Fibroblast of skin of right quadriceps (primary cell): ENCODE measurements around the gene B4GALNT3.

ENCODE experiments used
- DNase-seq: peaks from one replicate; pipeline ENCODE4 v3.0.0-alpha.2; 2013

B4GALNT3 gene

DNA sequence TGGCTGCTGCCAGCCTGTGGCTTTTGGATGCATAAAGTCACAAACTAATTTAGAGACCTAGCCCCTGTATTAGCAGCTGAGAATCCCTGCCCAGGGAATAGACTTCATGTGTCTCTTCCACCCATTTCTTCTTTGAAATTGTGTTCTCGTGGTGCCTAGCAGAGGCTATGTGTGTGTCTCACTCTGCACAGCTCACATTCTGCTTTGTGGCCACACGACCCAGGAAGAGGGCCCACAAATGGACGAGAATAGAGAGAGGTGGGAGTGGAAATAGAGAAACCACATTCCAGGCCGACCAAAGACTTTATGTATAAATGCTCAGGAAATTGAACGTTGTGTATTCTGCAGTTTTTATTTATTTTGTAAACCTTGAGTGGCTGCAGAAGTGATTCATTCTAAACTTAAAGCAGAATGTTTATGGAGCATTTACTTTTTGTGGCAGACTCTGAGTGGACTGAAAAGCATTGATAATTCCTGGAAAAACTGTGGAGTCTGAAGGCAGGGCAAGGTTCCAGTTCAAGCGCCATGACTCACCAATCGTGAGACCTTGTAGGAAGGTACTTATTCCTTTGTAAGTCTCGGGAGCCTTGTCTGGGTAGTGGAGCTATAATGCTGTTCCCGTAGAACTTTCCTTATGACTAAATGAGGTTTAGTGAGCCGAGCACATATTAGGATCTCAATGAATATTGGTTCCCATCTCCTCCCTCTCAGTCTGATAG, 9.1 kb downstream of the B4GALNT3 start:
- DNase-seq = peak; percentile 53

- DNase-seq = no peak
These were observed 10.4 kb downstream of the B4GALNT3 start for GRCh38 chr12:470133-470532.

DNA sequence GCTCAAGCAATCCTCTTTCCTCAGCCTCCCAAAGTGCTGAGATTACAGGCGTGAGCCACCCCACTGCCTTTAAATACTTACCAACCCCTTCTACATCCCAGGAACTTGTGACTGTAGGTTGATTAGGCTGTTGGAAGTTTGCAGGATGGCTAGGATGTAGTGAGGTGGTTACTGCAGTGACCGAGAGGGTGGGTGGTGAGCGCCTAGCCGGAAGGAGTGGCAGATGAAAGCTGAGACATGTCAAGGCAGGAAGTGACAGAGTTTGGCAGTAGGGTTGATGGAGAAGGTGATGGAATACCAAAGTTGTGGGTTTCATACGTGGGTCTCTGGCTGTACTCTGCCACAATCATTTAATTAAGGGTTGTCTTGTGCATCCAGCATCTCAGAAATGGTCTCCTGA, 13.5 kb downstream of the B4GALNT3 start:
- no peak for DNase-seq

- peak; percentile 44 for DNase-seq
These were observed 14.3 kb downstream of the B4GALNT3 start for GRCh38 chr12:473863-474577.

GRCh38 chr12:475286-475685, 15.5 kb downstream of the B4GALNT3 start:
- no peak for DNase-seq

DNA sequence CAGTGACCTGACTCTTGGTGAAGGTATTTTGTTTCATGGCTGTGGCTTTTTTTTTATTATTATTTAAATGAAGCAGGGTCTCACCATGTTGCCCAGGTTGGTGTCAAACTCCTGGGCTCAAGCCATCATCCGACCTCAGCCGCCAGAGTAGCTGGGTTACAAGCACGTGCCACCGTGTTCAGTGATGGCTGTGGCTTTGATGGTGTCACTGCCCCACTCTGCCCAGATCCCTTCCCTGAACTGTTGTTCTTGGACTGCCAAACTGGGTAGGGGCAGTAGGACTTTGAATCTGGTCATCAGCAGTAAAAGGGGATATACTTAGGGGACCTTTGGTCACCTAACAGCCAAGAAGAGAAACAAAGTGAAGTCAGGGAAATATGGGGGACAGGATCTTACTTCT, 19.4 kb downstream of the B4GALNT3 start:
- DNase-seq = no peak

- peak; percentile 69 for DNase-seq
These were observed 21.4 kb downstream of the B4GALNT3 start for GRCh38 chr12:480831-481816.

- no peak for DNase-seq
These were observed 22.3 kb downstream of the B4GALNT3 start for GRCh38 chr12:482061-482460.

- no peak for DNase-seq
These were observed 24.4 kb downstream of the B4GALNT3 start for GRCh38 chr12:484096-484495.

DNA sequence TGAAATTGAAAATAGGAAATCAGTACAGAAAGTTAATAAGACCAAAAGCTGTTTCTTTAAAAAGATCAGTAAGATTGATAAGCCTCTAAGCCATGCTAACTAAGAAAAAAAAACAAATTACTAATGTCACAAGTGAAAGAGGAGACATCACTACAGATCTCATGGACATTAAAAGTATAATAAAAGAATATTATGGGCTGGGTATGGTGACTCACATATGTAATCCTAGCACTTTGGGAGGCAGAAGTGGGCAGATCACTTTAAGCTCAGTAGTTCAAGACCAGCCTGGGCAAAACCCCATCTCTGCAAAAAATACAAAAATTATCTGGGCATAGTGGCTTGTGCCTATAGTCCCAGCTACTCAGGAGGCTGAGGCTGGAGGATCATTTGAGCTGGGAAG, 30.5 kb downstream of the B4GALNT3 start:
- DNase-seq = no peak

DNA sequence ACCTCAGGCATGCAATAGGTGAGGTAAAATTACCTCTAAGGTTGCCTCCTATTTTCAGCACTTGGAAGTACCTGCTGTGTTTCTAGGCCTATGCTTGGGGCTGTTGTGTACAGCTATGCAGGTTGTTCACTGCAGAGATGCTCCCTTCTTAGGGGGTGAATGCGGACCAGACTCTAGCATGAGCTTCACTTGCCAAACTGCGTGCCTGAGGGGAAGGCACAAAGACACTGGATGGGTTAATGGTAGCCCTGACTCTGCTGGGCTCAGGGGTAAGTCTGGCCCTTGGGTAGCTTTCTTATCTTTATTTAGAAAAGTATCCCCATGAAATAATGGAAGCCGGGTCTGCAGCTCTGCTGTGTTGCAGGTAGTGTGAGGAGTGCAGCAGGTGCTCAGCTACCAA, 35.7 kb downstream of the B4GALNT3 start:
- no peak for DNase-seq

- no peak for DNase-seq
These were observed 37.0 kb downstream of the B4GALNT3 start for GRCh38 chr12:496736-497135.

- no peak for DNase-seq
These were observed 37.9 kb downstream of the B4GALNT3 start for GRCh38 chr12:497501-498160.

- no peak for DNase-seq
These were observed 40.2 kb downstream of the B4GALNT3 start for GRCh38 chr12:499837-500458.

GRCh38 chr12:501722-502447, 42.1 kb downstream of the B4GALNT3 start:
- DNase-seq = no peak

DNA sequence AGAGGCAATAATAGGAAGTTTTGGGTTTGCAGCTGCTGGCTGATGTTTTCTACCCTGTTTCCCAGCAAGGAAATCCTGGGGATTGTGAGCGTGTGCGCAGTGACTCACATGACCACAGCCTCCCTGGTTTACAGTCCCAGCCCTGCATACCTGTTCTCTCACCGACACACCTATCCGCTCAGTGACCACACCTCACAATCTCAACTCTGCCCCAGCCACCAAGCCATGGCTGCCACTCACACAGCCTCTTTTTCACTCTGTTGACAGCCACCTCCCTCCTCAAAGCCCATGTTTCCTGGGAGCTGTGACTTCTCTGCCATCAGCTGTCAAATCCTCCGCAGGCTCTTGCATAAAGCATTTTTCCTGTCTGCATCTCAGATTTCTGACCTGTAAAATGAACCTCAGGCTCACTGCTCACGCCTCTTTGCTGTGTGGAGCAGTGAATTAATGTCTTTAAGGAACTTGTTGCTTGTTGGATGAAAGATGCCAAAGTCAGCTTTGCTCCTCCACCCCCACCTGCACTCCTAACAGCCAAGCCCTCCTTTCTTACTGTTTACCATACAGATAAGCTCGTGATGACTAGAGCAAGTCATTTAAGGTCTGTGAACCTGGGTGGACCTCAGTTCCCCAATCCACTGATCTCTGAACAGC, 43.5 kb downstream of the B4GALNT3 start:
- DNase-seq = no peak

- no peak for DNase-seq
These were observed 45.5 kb downstream of the B4GALNT3 start for GRCh38 chr12:505221-505620.

GRCh38 chr12:507391-507796, 47.7 kb downstream of the B4GALNT3 start:
- no peak for DNase-seq

GRCh38 chr12:508145-508544, 48.4 kb downstream of the B4GALNT3 start:
- DNase-seq = no peak

DNA sequence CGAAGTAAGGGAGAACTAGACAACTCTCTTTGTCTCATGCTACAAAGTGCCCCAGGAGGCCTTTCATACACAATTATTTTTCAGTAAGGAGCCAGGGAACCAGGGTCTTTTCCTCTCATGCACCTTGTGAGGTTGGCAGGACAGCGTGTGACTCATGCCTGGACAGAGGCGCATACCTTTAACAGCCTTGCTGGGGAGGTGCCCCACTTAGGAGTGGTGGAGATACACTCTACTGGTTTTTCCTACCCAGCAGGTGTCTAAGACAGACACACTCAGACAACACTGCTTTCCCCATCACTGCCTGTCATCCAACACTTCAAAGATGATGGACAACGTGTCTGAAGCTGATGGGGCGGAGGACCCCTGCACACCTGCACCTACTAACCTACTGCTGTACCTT, 49.1 kb downstream of the B4GALNT3 start:
- no peak for DNase-seq

DNA sequence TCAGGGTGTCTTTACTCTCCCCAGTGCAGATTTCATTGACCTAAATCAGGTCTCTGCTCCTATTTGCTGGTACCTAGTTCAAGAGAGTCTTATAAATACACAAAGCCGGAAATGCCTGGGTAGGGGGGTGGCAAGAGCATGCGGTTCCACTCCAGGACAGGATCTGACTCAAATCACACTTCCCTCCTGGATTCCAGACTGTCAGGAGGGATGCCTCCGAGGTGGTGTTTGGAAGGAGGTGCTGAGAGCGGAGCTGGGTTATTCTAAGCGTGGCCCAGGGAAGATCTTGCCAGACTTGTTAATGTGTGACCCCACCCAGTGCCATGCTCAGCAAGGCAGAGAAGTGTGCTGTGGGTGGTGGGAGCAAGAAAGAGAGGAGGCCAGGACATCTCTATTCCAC, 49.8 kb downstream of the B4GALNT3 start:
- DNase-seq = peak; percentile 55
